SK-N-SH treated with all-trans-retinoic acid at 6 μM for 48 hours (cell line): ENCODE data around the gene PCDH12.

Experiments
- ATAC-seq: fragments of 200-7000 bp; cut with Tn5 transposase; 3 replicates; pipeline ENCODE4 v1.9.1; 2020; ENCODE audit warnings: mild to moderate bottlenecking, moderate library complexity
- ARNTL ChIP-seq: fragments of 450-650 bp; formaldehyde crosslinking; IDR thresholded peaks from 2 replicates; pipeline ENCODE4 v1.5.0; 2020; ENCODE audit warnings: low read depth, mild to moderate bottlenecking, moderate library complexity, borderline replicate concordance
- BACH2 ChIP-seq: fragments of 250-450 bp; sonication (Bioruptor Pico); IDR thresholded peaks from 2 replicates; pipeline ENCODE4 v1.9.0; 2021; ENCODE audit warnings: mild to moderate bottlenecking, borderline replicate concordance
- CSDC2 ChIP-seq: fragments of 250-450 bp; sonication (Bioruptor Pico); IDR thresholded peaks from 2 replicates; pipeline ENCODE4 v1.5.0; 2020; ENCODE audit warnings: mild to moderate bottlenecking, moderate library complexity
- CSRNP3 ChIP-seq: fragments of 250-450 bp; sonication (Bioruptor Pico); IDR thresholded peaks from 2 replicates; pipeline ENCODE4 v1.5.1; 2021; ENCODE audit warnings: mild to moderate bottlenecking, moderate library complexity
- ESRRG ChIP-seq: fragments of 250-450 bp; sonication (Bioruptor Pico); IDR thresholded peaks from 2 replicates; pipeline ENCODE4 v1.6.1; 2021; ENCODE audit warnings: mild to moderate bottlenecking
- GLIS3 ChIP-seq: fragments of 250-450 bp; sonication (Bioruptor Pico); IDR thresholded peaks from 2 replicates; pipeline ENCODE4 v1.5.0; 2020; ENCODE audit warnings: mild to moderate bottlenecking, moderate library complexity
- ISL1 ChIP-seq: fragments of 250-450 bp; sonication (Bioruptor Pico); IDR thresholded peaks from 2 replicates; pipeline ENCODE4 v2.1.2; 2022; ENCODE audit warnings: mild to moderate bottlenecking, moderate library complexity
- OSR1 ChIP-seq: fragments of 250-450 bp; sonication (Bioruptor Pico); IDR thresholded peaks from 2 replicates; pipeline ENCODE4 v1.8.0; 2022; ENCODE audit warnings: moderate library complexity, mild to moderate bottlenecking, inconsistent platforms
- PATZ1 ChIP-seq: fragments of 250-450 bp; sonication (Bioruptor Pico); IDR thresholded peaks from 2 replicates; pipeline ENCODE4 v1.8.0; 2020; ENCODE audit warnings: mild to moderate bottlenecking, moderate library complexity, borderline replicate concordance
- PPARA ChIP-seq: fragments of 250-450 bp; sonication (Bioruptor Pico); IDR thresholded peaks from 2 replicates; pipeline ENCODE4 v1.5.0; 2020; ENCODE audit warnings: mild to moderate bottlenecking, borderline replicate concordance
- RARB ChIP-seq: fragments of 250-450 bp; sonication (Bioruptor Pico); IDR thresholded peaks from 2 replicates; pipeline ENCODE4 v1.8.0; 2021; ENCODE audit warnings: mild to moderate bottlenecking, moderate library complexity
- SNAI2 ChIP-seq: fragments of 250-450 bp; sonication (Bioruptor Pico); IDR thresholded peaks from 2 replicates; pipeline ENCODE4 v1.5.0; 2020; ENCODE audit warnings: mild to moderate bottlenecking, moderate library complexity
- TCF4 ChIP-seq: fragments of 250-450 bp; sonication (Bioruptor Pico); IDR thresholded peaks from 2 replicates; pipeline ENCODE4 v1.8.0; 2021; ENCODE audit warnings: mild to moderate bottlenecking, moderate library complexity, borderline replicate concordance
- TOX ChIP-seq: fragments of 250-450 bp; sonication (Bioruptor Pico); IDR thresholded peaks from 2 replicates; pipeline ENCODE4 v1.8.0; 2021; ENCODE audit warnings: mild to moderate bottlenecking, moderate library complexity, borderline replicate concordance
- TSHZ2 ChIP-seq: fragments of 250-450 bp; sonication (Bioruptor Pico); IDR thresholded peaks from 2 replicates; pipeline ENCODE4 v1.5.0; 2020; ENCODE audit warnings: mild to moderate bottlenecking, moderate library complexity
- ZC3H10 ChIP-seq: fragments of 250-450 bp; sonication (Bioruptor Pico); IDR thresholded peaks from 2 replicates; pipeline ENCODE4 v1.5.1; 2021; ENCODE audit warnings: mild to moderate bottlenecking, moderate library complexity
- ZFP3 ChIP-seq: fragments of 250-450 bp; sonication (Bioruptor Pico); IDR thresholded peaks from 2 replicates; pipeline ENCODE4 v1.5.0; 2020; ENCODE audit warnings: mild to moderate bottlenecking, moderate library complexity
- ZFP30 ChIP-seq: fragments of 450-650 bp; formaldehyde crosslinking; IDR thresholded peaks from 2 replicates; pipeline ENCODE4 v1.5.0; 2022; ENCODE audit warnings: mild to moderate bottlenecking, moderate library complexity
- ZNF565 ChIP-seq: fragments of 450-650 bp; formaldehyde crosslinking; conservative IDR thresholded peaks from 2 replicates; pipeline ENCODE4 v1.5.0; 2020; ENCODE audit warnings: low read depth, mild to moderate bottlenecking, moderate library complexity
- ZNF8 ChIP-seq: fragments of 450-650 bp; formaldehyde crosslinking; IDR thresholded peaks from 2 replicates; pipeline ENCODE4 v1.5.0; 2020; ENCODE audit warnings: mild to moderate bottlenecking, moderate library complexity

PCDH12 gene

GRCh38 chr5:141958546-141959172 lies 657 bp upstream of the PCDH12 start:
- TF ChIP-seq ESRRG (CRISPR knock-in tag) (no peak), TOX (CRISPR knock-in tag) (no peak), ZFP30 (CRISPR knock-in tag) (no peak), TSHZ2 (CRISPR knock-in tag) (no peak), BACH2 (no peak), PPARA (no peak), ZNF8 (CRISPR knock-in tag) (no peak), GLIS3 (CRISPR knock-in tag) (no peak), CSRNP3 (CRISPR knock-in tag) (no peak), RARB (CRISPR knock-in tag) (no peak), ZFP3 (CRISPR knock-in tag) (no peak), OSR1 (no peak), PATZ1 (CRISPR knock-in tag) (no peak), ARNTL (CRISPR knock-in tag) (no peak), TCF4 (CRISPR knock-in tag) (no peak)
- ATAC-seq: no peak

- TF ChIP-seq TOX (CRISPR knock-in tag): no peak
- no peak for TF ChIP-seq RARB (CRISPR knock-in tag)
- no peak for TF ChIP-seq ZFP3 (CRISPR knock-in tag)
- no peak for TF ChIP-seq ISL1
- TF ChIP-seq PATZ1 (CRISPR knock-in tag): no peak
- no peak for TF ChIP-seq CSDC2 (CRISPR knock-in tag)
- TF ChIP-seq PPARA: no peak
- no peak for TF ChIP-seq TCF4 (CRISPR knock-in tag)
- TF ChIP-seq ARNTL (CRISPR knock-in tag): no peak
- TF ChIP-seq CSRNP3 (CRISPR knock-in tag): no peak
- TF ChIP-seq ZC3H10 (CRISPR knock-in tag): no peak
- TF ChIP-seq SNAI2 (CRISPR knock-in tag): no peak
- ATAC-seq: no peak
Observed at GRCh38 chr5:141957367-141957996, 520 bp downstream of the PCDH12 start.

- no peak for ATAC-seq
- TF ChIP-seq TCF4 (CRISPR knock-in tag): no peak
- no peak for TF ChIP-seq CSRNP3 (CRISPR knock-in tag)
- TF ChIP-seq ZNF565: no peak
- no peak for TF ChIP-seq ZNF8 (CRISPR knock-in tag)
- TF ChIP-seq BACH2: no peak
- no peak for TF ChIP-seq TOX (CRISPR knock-in tag)
- TF ChIP-seq TSHZ2 (CRISPR knock-in tag): no peak
- no peak for TF ChIP-seq SNAI2 (CRISPR knock-in tag)
- TF ChIP-seq ZC3H10 (CRISPR knock-in tag): no peak
Observed at GRCh38 chr5:141954194-141954593, 3.8 kb downstream of the PCDH12 start.
